ENCODE data around the gene PKDREJ.
"Not testable (repeated sequence)": the region's sequence is repeated elsewhere in the genome, so short reads cannot be mapped to it uniquely, and the experiment has no call there.

PKDREJ gene

GRCh38 chr22:46263216-46263590 is at the start of gene PKDREJ:
Gene PKDREJ (minus strand): TSS chr22:46263343. CDS start chr22:46263322, 21 bp downstream.
- no peak for DNase-seq (ENCODE audit: low read depth in 2 of 2)

DNA sequence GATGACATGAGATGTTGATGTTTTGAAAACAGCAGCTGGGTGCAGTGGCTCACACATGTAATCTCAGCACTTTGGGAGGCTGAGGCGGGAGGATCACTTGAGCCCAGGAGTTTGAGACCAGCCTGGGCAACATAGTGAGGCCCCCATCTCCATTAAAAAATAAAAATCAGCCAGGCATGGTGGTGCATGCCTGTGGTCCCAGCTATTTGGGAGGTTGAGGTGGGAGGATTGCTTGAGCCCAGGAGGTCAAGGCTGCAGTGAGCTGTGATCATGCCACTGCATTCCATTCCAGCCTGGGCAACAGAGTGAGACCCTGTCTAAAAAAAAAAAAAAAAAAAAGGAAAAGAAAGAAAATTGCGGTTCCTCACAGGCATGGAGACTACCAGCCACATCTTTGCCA is 49.7 kb upstream of the PKDREJ start:
- not testable (repeated sequence) for DNase-seq (ENCODE audit: low read depth in 2 of 2)

- no peak for DNase-seq (ENCODE audit: low read depth in 2 of 2)
These were observed 48.9 kb upstream of the PKDREJ start for GRCh38 chr22:46312056-46312455.

DNA sequence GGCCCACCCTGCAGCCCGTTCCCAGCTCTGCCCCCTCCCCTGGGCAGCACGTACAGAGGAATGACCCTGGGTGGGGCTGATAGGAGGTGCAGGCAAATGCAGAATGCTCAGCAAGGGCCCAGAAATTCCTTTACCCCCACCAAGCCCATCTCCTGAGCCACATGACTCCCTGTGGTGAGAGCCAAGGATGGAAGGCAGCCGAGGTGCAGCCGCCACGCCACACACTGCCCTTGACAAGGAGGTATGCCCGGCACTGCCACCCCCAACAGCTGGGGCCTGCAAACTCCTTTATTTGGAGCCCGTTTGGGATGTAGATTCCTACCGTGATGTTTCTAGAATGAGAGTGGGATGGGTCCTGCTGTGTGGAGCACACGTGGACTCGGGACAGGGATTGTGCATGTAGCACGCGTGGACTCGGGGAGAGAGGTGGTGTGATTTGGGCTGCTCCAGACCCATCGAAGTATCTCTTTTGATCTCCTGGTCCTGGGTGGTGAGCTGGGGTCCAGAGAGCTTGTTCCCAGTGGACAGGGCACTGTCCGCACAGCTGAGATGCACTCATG is 46.5 kb upstream of the PKDREJ start:
- no peak for DNase-seq (ENCODE audit: low read depth in 2 of 2)

- DNase-seq (ENCODE audit: low read depth in 2 of 2) = no peak
These were observed 45.3 kb upstream of the PKDREJ start for GRCh38 chr22:46308283-46308988.

GRCh38 chr22:46303347-46303965 is 40.3 kb upstream of the PKDREJ start:
- no peak for DNase-seq (ENCODE audit: low read depth in 2 of 2)

DNA sequence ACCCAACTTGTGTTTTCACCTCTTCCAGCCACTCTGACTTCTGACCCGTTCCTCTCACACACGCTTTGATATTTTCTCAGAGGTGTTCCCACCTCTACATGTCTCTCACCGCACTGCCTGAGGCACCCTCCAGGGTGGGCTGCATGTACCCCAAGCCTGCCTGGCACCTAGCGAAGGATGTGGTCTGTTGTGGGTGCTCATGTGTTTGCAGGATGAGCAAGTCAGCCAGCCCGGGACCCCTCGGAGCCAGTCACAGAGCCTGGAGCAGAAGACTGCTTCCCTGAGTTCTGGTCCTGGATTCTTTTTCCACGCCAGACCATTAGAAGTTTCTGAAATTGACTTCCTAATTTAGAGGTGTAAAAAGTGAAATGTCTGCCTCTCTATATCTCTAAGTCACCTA is 37.3 kb upstream of the PKDREJ start:
- DNase-seq (ENCODE audit: low read depth in 2 of 2) = no peak

DNA sequence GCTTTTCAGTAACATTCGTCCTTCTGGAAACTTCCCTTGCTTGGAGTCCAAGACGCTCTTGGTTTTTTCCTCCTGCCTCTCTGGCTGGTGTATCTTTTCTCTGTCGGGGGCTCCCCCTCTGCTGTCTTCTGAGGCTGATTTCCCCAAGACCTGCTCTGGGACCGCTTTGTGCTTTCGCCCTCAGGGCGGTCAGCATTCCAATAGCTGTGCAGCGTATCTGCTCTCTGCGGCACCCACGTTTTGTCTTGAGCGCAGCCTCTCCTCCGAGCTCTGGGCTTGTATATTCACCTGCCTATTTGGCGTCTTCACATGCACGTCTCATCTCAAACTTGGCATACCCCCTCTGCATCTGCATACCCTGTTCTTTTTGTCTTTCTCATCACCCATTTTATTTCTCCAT is 36.0 kb upstream of the PKDREJ start:
- DNase-seq (ENCODE audit: low read depth in 2 of 2) = no peak

- DNase-seq (ENCODE audit: low read depth in 2 of 2) = no peak
These were observed 34.1 kb upstream of the PKDREJ start for GRCh38 chr22:46297151-46297812.

GRCh38 chr22:46296257-46297150 is 33.4 kb upstream of the PKDREJ start, which contains the start of gene GTSE1:
Gene GTSE1 (plus strand): TSS chr22:46296870. CDS start chr22:46297401, 531 bp downstream.
- DNase-seq (ENCODE audit: low read depth in 2 of 2) = peak; percentile 96 to 97

- DNase-seq (ENCODE audit: low read depth in 2 of 2) = no peak
These were observed 32.3 kb upstream of the PKDREJ start for GRCh38 chr22:46295277-46295971.

- DNase-seq (ENCODE audit: low read depth in 2 of 2) = no peak
These were observed 31.6 kb upstream of the PKDREJ start for GRCh38 chr22:46294784-46295183.

- DNase-seq (ENCODE audit: low read depth in 2 of 2) = no peak
These were observed 30.6 kb upstream of the PKDREJ start for GRCh38 chr22:46293577-46294260.

GRCh38 chr22:46292732-46293131 is 29.6 kb upstream of the PKDREJ start:
- DNase-seq (ENCODE audit: low read depth in 2 of 2) = no peak

GRCh38 chr22:46292173-46292572 is 29.0 kb upstream of the PKDREJ start:
- DNase-seq (ENCODE audit: low read depth in 2 of 2) = no peak

GRCh38 chr22:46290843-46291785 is 28.0 kb upstream of the PKDREJ start:
- no peak for DNase-seq (ENCODE audit: low read depth in 2 of 2)

- DNase-seq (ENCODE audit: low read depth in 2 of 2) = no peak
These were observed 27.1 kb upstream of the PKDREJ start for GRCh38 chr22:46290121-46290842.

- DNase-seq (ENCODE audit: low read depth in 2 of 2) = no peak
These were observed 26.2 kb upstream of the PKDREJ start for GRCh38 chr22:46289244-46289891.
